ENCODE measurements around the gene TIMP2.

- TF ChIP-seq ZNF274 (IDR thresholded peaks at IDR 0.05; ENCODE audit: low read depth, low read length) (no peak), SUZ12 (IDR thresholded peaks at IDR 0.05; ENCODE audit: extremely low read depth, insufficient read depth, insufficient read length) (no peak), YY1 (IDR thresholded peaks at IDR 0.05; ENCODE audit: insufficient read depth, insufficient read length) (no peak)
Measured at GRCh38 chr17:78891406-78892061, 33.7 kb downstream of the TIMP2 start.

All from NT2/D1 (cell line).